Suppressor macrophage treated with lipopolysaccharide for 4 hours (primary cell): ENCODE data around the gene SLC13A2.

Experiments
- DNase-seq: peaks from one replicate; pipeline ENCODE4 v3.0.0-alpha.2; 2020

SLC13A2 gene

DNA sequence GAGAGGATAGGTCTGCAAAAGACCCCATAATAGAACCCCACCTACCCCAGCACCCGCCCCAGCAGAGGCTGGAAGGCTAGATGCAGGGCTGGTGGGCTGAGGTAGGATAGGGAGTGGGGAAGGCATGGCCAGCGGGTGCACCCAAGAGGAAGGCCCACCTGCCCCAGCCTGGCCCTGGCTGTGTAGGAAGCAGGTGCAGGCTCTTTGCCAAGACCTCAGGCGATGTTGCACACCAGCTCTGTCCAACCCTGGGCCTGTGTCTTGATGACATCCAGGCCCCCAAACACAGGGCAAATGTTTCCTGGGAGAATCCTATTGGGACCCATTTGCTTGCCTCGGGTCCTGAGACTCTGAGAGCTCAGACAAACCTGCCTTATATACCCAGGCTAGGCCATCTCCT is 66.8 kb downstream of the SLC13A2 start:
- no peak for DNase-seq

DNA sequence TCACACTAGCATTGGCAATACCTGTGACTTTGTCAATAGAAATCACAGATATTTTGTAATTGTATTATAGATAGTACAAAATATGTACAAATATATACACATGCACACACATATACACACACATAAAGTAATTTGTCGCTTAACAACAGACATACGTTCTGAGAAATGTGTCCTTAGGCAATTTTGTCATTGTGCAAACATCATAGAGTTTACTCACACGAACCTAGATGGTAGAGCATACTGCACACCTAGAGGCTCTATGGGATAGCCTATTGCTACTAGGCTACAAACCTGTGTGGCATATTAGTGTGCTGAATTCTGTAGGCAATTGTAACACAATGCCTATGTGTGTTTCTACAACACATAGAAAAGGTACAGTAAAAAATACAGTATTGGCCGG is 68.0 kb downstream of the SLC13A2 start:
- no peak for DNase-seq

DNA sequence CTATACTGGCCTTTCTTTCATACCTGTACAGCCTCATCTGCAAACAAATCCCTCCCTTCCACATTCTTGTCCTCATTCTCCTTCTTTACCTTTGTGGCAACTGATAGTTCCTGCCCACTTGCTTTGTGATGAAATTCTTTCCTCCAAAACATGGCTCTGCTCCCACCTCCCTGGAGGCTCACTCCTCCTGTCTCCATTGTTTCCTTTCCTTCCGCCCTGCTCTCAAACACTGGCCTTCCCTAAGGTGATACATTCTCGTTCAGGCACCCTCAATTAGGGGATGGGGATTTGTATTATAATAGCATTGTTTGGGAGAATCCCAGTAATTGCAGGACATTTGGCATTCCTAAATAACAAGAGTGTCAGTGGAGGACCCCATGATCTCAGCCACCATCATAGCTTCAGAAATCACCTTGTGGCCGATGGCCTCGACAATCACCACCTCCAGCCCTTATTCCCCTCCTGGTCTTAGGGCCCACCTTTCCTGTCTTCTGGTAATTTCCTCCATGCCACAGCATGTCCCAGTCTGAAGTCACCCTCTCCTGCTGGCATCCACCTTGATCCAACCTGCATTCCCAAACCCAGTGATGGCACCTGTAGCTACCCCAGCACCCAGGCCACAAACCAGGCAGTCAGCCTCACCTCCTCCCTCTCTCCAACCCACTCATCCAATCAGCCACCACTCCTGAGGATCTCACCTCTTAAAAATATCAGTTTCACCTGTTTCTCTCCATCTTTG is 71.1 kb downstream of the SLC13A2 start:
- DNase-seq = no peak

DNA sequence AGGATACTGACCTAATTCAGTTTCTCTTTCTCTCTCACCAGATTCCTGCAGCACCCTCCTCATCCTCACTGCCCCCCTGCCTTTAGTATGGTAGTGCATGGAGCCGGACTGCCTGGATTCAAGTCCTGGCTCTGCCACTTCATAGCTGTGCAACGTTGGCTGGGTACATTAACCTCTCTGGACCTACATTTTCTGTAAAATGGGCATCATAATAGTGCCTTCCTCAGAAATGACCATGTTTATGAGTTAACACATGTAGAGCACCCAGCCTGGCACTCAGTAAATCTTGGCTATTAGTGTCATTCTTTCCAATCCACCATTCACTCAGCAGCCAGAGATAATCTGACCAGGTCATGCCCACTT is 71.7 kb downstream of the SLC13A2 start:
- DNase-seq = no peak

DNA sequence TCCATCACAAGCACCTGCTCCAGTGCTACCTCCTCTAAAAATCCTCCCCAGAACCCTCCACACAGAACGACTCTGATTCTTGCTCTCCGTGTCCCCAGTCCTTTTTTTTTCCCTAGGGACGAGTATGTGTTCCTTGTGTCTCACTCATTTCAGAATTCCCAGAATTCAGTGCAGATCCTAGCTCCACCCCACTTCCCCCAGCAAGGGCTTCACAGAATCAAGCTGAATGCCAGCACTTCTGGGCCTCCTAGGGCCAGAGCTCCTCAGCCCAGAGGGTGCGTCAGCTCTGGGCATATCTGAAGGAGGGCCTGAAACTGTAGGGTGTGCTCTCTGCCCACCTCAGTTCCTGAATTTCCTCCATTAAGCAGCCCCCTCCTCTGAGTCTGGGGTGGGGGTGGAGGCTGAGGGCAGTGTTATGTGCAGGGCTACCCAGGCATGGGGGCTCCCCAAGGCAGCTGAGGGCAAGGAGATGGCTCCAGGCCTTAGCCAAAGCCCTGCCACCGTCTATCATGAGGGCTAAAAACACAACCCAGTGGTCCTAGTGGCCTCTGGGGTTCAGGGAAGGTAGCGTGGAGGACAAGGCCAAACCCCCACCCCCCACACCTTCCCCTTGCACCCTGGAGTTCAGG is 72.5 kb downstream of the SLC13A2 start:
- no peak for DNase-seq

DNA sequence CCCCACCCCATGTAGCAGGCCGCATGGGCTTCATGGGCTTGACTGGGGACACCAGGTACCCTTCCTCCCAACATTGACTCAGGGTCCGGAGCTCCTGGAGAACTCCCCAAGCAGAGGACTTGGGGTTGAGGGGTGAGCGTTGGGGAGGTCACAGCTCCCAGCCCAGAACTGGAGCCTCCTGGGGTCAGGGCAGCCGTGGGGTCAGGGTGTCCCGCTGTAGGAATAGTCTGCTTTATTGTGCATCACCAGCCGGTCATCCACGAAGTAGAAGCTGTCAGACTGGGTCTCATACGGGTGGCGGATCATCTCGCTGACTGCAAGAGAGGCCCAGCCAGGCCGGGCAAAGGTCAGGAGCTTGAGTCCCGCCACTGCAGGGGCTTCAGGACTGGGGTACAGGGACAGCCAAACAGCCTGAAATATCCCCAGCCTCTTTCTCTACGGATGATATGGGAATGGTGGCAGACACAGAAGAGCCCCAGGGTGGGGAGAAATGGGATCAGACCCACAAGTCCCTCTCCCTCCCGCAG is 73.7 kb downstream of the SLC13A2 start:
- no peak for DNase-seq
